Trophoblast cell (in vitro differentiated cells and primary cell): ENCODE data around the gene RAB24.

Experiments used
- DNase-seq, 2 donors: peaks; one replicate each; pipeline ENCODE4 v3.0.0-alpha.2; 2016
- H2AFZ ChIP-seq: 2 replicates; pipeline ENCODE4 v1.6.1; 2013; ENCODE audit warnings: low read length, moderate library complexity, mild to moderate bottlenecking; ENCODE audit not compliant: insufficient read depth, poor library complexity
- H2AK5ac ChIP-seq: 2 replicates; pipeline ENCODE4 v1.6.1; 2013; ENCODE audit warnings: mild to moderate bottlenecking, low read length
- H2BK120ac ChIP-seq: 2 replicates; pipeline ENCODE4 v1.6.1; 2013; ENCODE audit warnings: low read length, mild to moderate bottlenecking, moderate library complexity; ENCODE audit not compliant: insufficient read depth, poor library complexity
- H2BK12ac ChIP-seq: 2 replicates; pipeline ENCODE4 v1.6.1; 2013; ENCODE audit warnings: mild to moderate bottlenecking, low read length, moderate library complexity
- H2BK5ac ChIP-seq: 2 replicates; pipeline ENCODE4 v1.6.1; 2013; ENCODE audit warnings: low read length, low read depth, moderate library complexity, mild to moderate bottlenecking; ENCODE audit not compliant: poor library complexity
- H3K14ac ChIP-seq: 2 replicates; pipeline ENCODE4 v1.6.1; 2013; ENCODE audit warnings: mild to moderate bottlenecking, low read length
- H3K18ac ChIP-seq: 2 replicates; pipeline ENCODE4 v1.6.1; 2013; ENCODE audit warnings: mild to moderate bottlenecking, low read length
- H3K23ac ChIP-seq: 2 replicates; pipeline ENCODE4 v1.6.1; 2013; ENCODE audit warnings: low read length
- H3K27ac ChIP-seq: 2 replicates; pipeline ENCODE4 v1.5.1; 2013; ENCODE audit warnings: low read depth, mild to moderate bottlenecking, inconsistent platforms, low read length, moderate library complexity
- H3K27me3 ChIP-seq: 2 replicates; pipeline ENCODE4 v1.6.1; 2013; ENCODE audit warnings: inconsistent platforms, mild to moderate bottlenecking, low read length, moderate library complexity; ENCODE audit not compliant: insufficient read depth
- H3K36me3 ChIP-seq, 2 experiments: 1 replicate in 1 of 2; 2 replicates in 1 of 2; pipeline ENCODE4 v1.6.1; 2013; ENCODE audit warnings: low read length in 2 of 2, mild to moderate bottlenecking in 2 of 2, moderate library complexity in 1 of 2; ENCODE audit not compliant: insufficient read depth in 2 of 2, control insufficient read depth in 1 of 2
- H3K4ac ChIP-seq: 2 replicates; pipeline ENCODE4 v1.6.1; 2013; ENCODE audit warnings: low read depth, mild to moderate bottlenecking, low read length, moderate library complexity
- H3K4me1 ChIP-seq, 2 experiments: 1 replicate in 1 of 2; 2 replicates in 1 of 2; pipeline ENCODE4 v1.6.1; 2013; ENCODE audit warnings: low read length in 2 of 2, mild to moderate bottlenecking in 2 of 2, moderate library complexity in 1 of 2; ENCODE audit not compliant: insufficient read depth in 2 of 2, control insufficient read depth in 1 of 2
- H3K4me2 ChIP-seq: 2 replicates; pipeline ENCODE4 v1.6.1; 2013; ENCODE audit warnings: inconsistent platforms, mild to moderate bottlenecking, low read length, moderate library complexity
- H3K4me3 ChIP-seq: 2 replicates; pipeline ENCODE4 v1.5.1; 2013; ENCODE audit warnings: mild to moderate bottlenecking, low read depth, low read length, inconsistent platforms
- H3K79me1 ChIP-seq: one replicate; pipeline ENCODE4 v1.6.1; 2013; ENCODE audit warnings: low read length
- H3K79me2 ChIP-seq: 2 replicates; pipeline ENCODE4 v1.6.1; 2013; ENCODE audit warnings: low read length, mild to moderate bottlenecking; ENCODE audit not compliant: control insufficient read depth, insufficient read depth, poor library complexity
- H3K9ac ChIP-seq: 2 replicates; pipeline ENCODE4 v1.6.1; 2013; ENCODE audit warnings: mild to moderate bottlenecking, low read length
- H3K9me3 ChIP-seq: 2 replicates; pipeline ENCODE4 v1.6.1; 2013; ENCODE audit warnings: low read depth, mild to moderate bottlenecking, control low read depth, inconsistent platforms, low read length; ENCODE audit not compliant: insufficient read depth
- H4K12ac ChIP-seq: 2 replicates; pipeline ENCODE4 v1.6.1; 2013; ENCODE audit warnings: low read depth, mild to moderate bottlenecking, low read length, moderate library complexity
- H4K8ac ChIP-seq: 2 replicates; pipeline ENCODE4 v1.6.1; 2013; ENCODE audit warnings: low read depth, mild to moderate bottlenecking, low read length, moderate library complexity
- H4K91ac ChIP-seq: one replicate; pipeline ENCODE4 v1.6.1; 2013; ENCODE audit warnings: low read depth, mild to moderate bottlenecking, low read length, moderate library complexity
- WGBS: extraction: QIAGEN DNeasy Blood & Tissue Kit; methylation state at CpG from one replicate; pipeline ENCODE4 v1.1.7; 2013; ENCODE audit warnings: missing lambda C conversion rate; ENCODE audit not compliant: insufficient read length, insufficient coverage; ENCODE audit errors: extremely low coverage; 5-methylcytosine and 5-hydroxymethylcytosine counted together

The RAB24 gene

GRCh38 chr5:177319913-177320588 lies 16.5 kb upstream of the RAB24 start:
- Histone ChIP-seq H2BK12ac (no peak overlapping the region), H3K4me2 (no peak overlapping the region), H4K8ac (no peak overlapping the region), H3K79me1 (no peaks in the 10 kb centered on the region), H3K79me2 (no peaks in the 10 kb centered on the region), H2BK5ac (no peak overlapping the region), H2AFZ (no peak overlapping the region), H3K18ac (no peak overlapping the region), H3K27ac (no peak overlapping the region), H3K36me3 (peaks cover 2 to 8% of the 10 kb centered on the region in 2 experiments), H3K4ac (no peak overlapping the region), H3K4me1 (no peaks in the 10 kb centered on the region), H4K12ac (no peak overlapping the region), H3K23ac (no peak overlapping the region), H3K9ac (no peak overlapping the region), H3K4me3 (no peak overlapping the region), H3K27me3 (no peaks in the 10 kb centered on the region), H4K91ac (no peak overlapping the region), H3K14ac (no peak overlapping the region), H2AK5ac (no peak overlapping the region), H2BK120ac (no peak overlapping the region), H3K9me3 (peaks cover 2% of the 10 kb centered on the region)
- DNase-seq: no peak
- WGBS: no CpG with 5 or more reads among the region's 14 CpGs

- H3K9ac ChIP-seq: no peak overlapping the region
- no peak overlapping the region for H4K8ac ChIP-seq
- H3K4ac ChIP-seq: no peak overlapping the region
- H3K14ac ChIP-seq: no peak overlapping the region
- H3K18ac ChIP-seq: no peak overlapping the region
- peaks cover 2 to 8% of the 10 kb centered on the region in 2 experiments for H3K36me3 ChIP-seq
- peaks cover under 1% of the 10 kb centered on the region in 2 experiments for H3K4me1 ChIP-seq
- H2BK120ac ChIP-seq: no peak overlapping the region
- DNase-seq: peak; percentile 81 to 97
- H2BK12ac ChIP-seq: no peak overlapping the region
- no peak overlapping the region for H4K91ac ChIP-seq
- H2BK5ac ChIP-seq: no peak overlapping the region
- no peaks in the 10 kb centered on the region for H3K79me2 ChIP-seq
- no peak overlapping the region for H3K27ac ChIP-seq
- no peak overlapping the region for H3K23ac ChIP-seq
- no peaks in the 10 kb centered on the region for H3K27me3 ChIP-seq
- WGBS: no CpG with 5 or more reads among the region's 7 CpGs
- no peak overlapping the region for H3K4me2 ChIP-seq
- H3K79me1 ChIP-seq: no peaks in the 10 kb centered on the region
- no peak overlapping the region for H4K12ac ChIP-seq
- H3K9me3 ChIP-seq: peaks cover 2% of the 10 kb centered on the region
- H3K4me3 ChIP-seq: no peak overlapping the region
- H2AFZ ChIP-seq: no peak overlapping the region
- H2AK5ac ChIP-seq: no peak overlapping the region
Observed at GRCh38 chr5:177317959-177318377, 14.4 kb upstream of the RAB24 start.

- Histone ChIP-seq H3K4ac (no peak overlapping the region), H3K18ac (no peak overlapping the region), H3K9ac (no peak overlapping the region), H4K8ac (no peak overlapping the region), H2BK12ac (no peak overlapping the region), H3K9me3 (peaks cover 2% of the 10 kb centered on the region), H3K79me1 (peaks cover 10% of the 10 kb centered on the region), H2AFZ (no peak overlapping the region), H4K91ac (no peak overlapping the region), H3K79me2 (peaks cover 4% of the 10 kb centered on the region), H4K12ac (no peak overlapping the region), H2BK120ac (no peak overlapping the region), H3K36me3 (peaks cover 2 to 8% of the 10 kb centered on the region in 2 experiments), H3K27ac (no peak overlapping the region), H3K4me3 (no peak overlapping the region), H2AK5ac (no peak overlapping the region), H3K4me1 (peaks cover 11 to 13% of the 10 kb centered on the region in 2 experiments), H3K23ac (no peak overlapping the region), H3K4me2 (no peak overlapping the region), H2BK5ac (no peak overlapping the region), H3K14ac (no peak overlapping the region), H3K27me3 (no peaks in the 10 kb centered on the region)
- DNase-seq: no peak
- no CpG with 5 or more reads among the region's 3 CpGs for WGBS
Observed at GRCh38 chr5:177316005-177316404, 12.5 kb upstream of the RAB24 start.

GRCh38 chr5:177315411-177315810 lies 11.9 kb upstream of the RAB24 start:
- no peak overlapping the region for H3K4me3 ChIP-seq
- no peak overlapping the region for H3K4ac ChIP-seq
- peaks cover 10% of the 10 kb centered on the region for H3K79me1 ChIP-seq
- H3K9me3 ChIP-seq: peaks cover 2% of the 10 kb centered on the region
- no peak overlapping the region for H2AK5ac ChIP-seq
- H4K12ac ChIP-seq: no peak overlapping the region
- no peak overlapping the region for H2BK12ac ChIP-seq
- no peak overlapping the region for H3K14ac ChIP-seq
- H2BK5ac ChIP-seq: no peak overlapping the region
- no peak overlapping the region for H2BK120ac ChIP-seq
- H3K23ac ChIP-seq: no peak overlapping the region
- H4K8ac ChIP-seq: no peak overlapping the region
- no peaks in the 10 kb centered on the region for H3K27me3 ChIP-seq
- WGBS: no CpG with 5 or more reads among the region's 7 CpGs
- H3K18ac ChIP-seq: no peak overlapping the region
- no peak overlapping the region for H4K91ac ChIP-seq
- H3K27ac ChIP-seq: no peak overlapping the region
- peaks cover 2 to 8% of the 10 kb centered on the region in 2 experiments for H3K36me3 ChIP-seq
- no peak for DNase-seq
- no peak overlapping the region for H2AFZ ChIP-seq
- peaks cover 11 to 17% of the 10 kb centered on the region in 2 experiments for H3K4me1 ChIP-seq
- peaks cover 4% of the 10 kb centered on the region for H3K79me2 ChIP-seq
- H3K4me2 ChIP-seq: no peak overlapping the region
- H3K9ac ChIP-seq: no peak overlapping the region
